K562 (cell line): ENCODE results near the gene COQ8B. TPM values are rescaled to one million over a fixed set of nuclear protein-coding genes. Genes with fewer than 3 reads are reported as not detected.

ENCODE experiments used
- ATAC-seq: fragments of 200-7000 bp; cut with Tn5 transposase; 3 replicates; pipeline ENCODE4 v1.9.1; 2020; ENCODE audit warnings: moderate library complexity
- Bru-seq: library from RNA; stranded (reverse); fragments of 400-500 nt; gene quantifications from one replicate; lab custom pipeline; 2021; lab: Mats Ljungman, UMichigan
- BruChase-seq, 2 experiments: library from RNA; stranded (reverse); fragments of 400-500 nt; gene quantifications; one replicate each; lab custom pipeline; 2021; lab: Mats Ljungman, UMichigan
- BruUV-seq: library from RNA; stranded (reverse); fragments of 400-500 nt; replicated peaks from 2 replicates; lab custom pipeline; 2021; lab: Mats Ljungman, UMichigan
- CTCF ChIA-PET: fragments of 300-600 bp; formaldehyde crosslinking; extraction: SDS; loops from one replicate; lab custom pipeline; 2021; ENCODE audit warnings: low intra/inter-chr PET ratio; lab: Yijun Ruan, JAX
- POLR2A ChIA-PET: fragments of 300-600, 350-650 bp; sonication (Branson Sonifier 250); formaldehyde crosslinking; extraction: SDS; loops from one replicate; lab custom pipeline; 2021; ENCODE audit warnings: antibody characterized with exemption, inconsistent platforms; lab: Yijun Ruan, JAX
- DNase-seq, 4 experiments: peaks; one replicate each; pipeline versions ENCODE4 v3.0.0 to v3.0.0-alpha.2; 2011 to 2018; ENCODE audit warnings: low spot score in 3 of 4, mixed read lengths in 3 of 4; ENCODE audit errors: extremely low read depth in 1 of 4
- FAIRE-seq: peaks from 2 replicates; lab custom pipeline; 2011; peaks lifted over from hg19 to GRCh38; lab: Jason Lieb, UNC
- H2AFZ ChIP-seq: 2 replicates; pipeline ENCODE4 v1.6.0; 2011; ENCODE audit warnings: low read depth, low read length, control low read depth, inconsistent platforms
- H3K27ac ChIP-seq: fragments of 200-600 bp; 3 replicates; pipeline ENCODE4 v1.8.0; 2011; ENCODE audit warnings: low read depth, mild to moderate bottlenecking, control low read depth, inconsistent platforms, low read length, moderate library complexity, mixed read lengths; ENCODE audit errors: extremely low read depth
- H3K27me3 ChIP-seq, 2 experiments: fragments of 300-600 bp in 1 of 2; 2 replicates in 1 of 2; 3 replicates in 1 of 2; pipeline versions ENCODE4 v1.6.0 to v1.8.0; 2011; ENCODE audit warnings: inconsistent platforms in 2 of 2, low read length in 2 of 2, mild to moderate bottlenecking in 1 of 2, mixed read lengths in 1 of 2, moderate library complexity in 1 of 2; ENCODE audit not compliant: control insufficient read depth in 2 of 2, insufficient read depth in 2 of 2
- H3K36me3 ChIP-seq: fragments of 300-600 bp; 3 replicates; pipeline ENCODE4 v1.8.0; 2011; ENCODE audit warnings: mild to moderate bottlenecking, low read length, inconsistent platforms; ENCODE audit not compliant: control insufficient read depth, insufficient read depth
- H3K4me1 ChIP-seq, 2 experiments: fragments of 200-600 bp in 1 of 2; replicated peaks in 1 of 2; 2 replicates in 1 of 2; 3 replicates in 1 of 2; pipeline versions ENCODE4 v1.5.1 to v1.8.0; 2011; ENCODE audit warnings: inconsistent platforms in 2 of 2, low read length in 2 of 2, mild to moderate bottlenecking in 1 of 2, mixed read lengths in 1 of 2, moderate library complexity in 1 of 2; ENCODE audit not compliant: control insufficient read depth in 2 of 2, insufficient read depth in 2 of 2
- H3K4me2 ChIP-seq: 2 replicates; pipeline ENCODE4 v1.6.1; 2011; ENCODE audit warnings: low read length, control low read depth, inconsistent platforms, mixed read lengths; ENCODE audit not compliant: insufficient read depth
- H3K4me3 ChIP-seq: fragments of 200-600 bp; sonication (generic), shearing (Covaris generic); 2 replicates; pipeline ENCODE4 v1.5.1; 2016; ENCODE audit warnings: control low read depth, inconsistent platforms
- H3K79me2 ChIP-seq: fragments of 200-600 bp; 3 replicates; pipeline ENCODE4 v1.8.0; 2011; ENCODE audit warnings: low read length, inconsistent platforms; ENCODE audit not compliant: control insufficient read depth, insufficient read depth
- H3K9ac ChIP-seq, 2 experiments: 2 replicates each; pipeline versions ENCODE4 v1.6.0 to v1.6.1; 2011; ENCODE audit warnings: low read depth in 2 of 2, low read length in 2 of 2, control low read depth in 1 of 2, inconsistent platforms in 1 of 2, mild to moderate bottlenecking in 1 of 2, mixed read lengths in 1 of 2; ENCODE audit not compliant: insufficient read depth in 1 of 2
- H3K9me1 ChIP-seq: one replicate; pipeline ENCODE4 v1.6.0; 2011; ENCODE audit warnings: inconsistent platforms, mild to moderate bottlenecking, low read length, moderate library complexity; ENCODE audit not compliant: control insufficient read depth, insufficient read depth
- H3K9me3 ChIP-seq: replicated peaks from 2 replicates; pipeline ENCODE4 v1.5.1; 2011; ENCODE audit warnings: low read depth, low read length, inconsistent platforms; ENCODE audit not compliant: control insufficient read depth, insufficient read depth
- H4K20me1 ChIP-seq: replicated peaks from 2 replicates; pipeline ENCODE4 v1.6.1; 2011; ENCODE audit warnings: low read length, inconsistent platforms, mixed read lengths; ENCODE audit not compliant: control insufficient read depth, insufficient read depth
- ATF2 ChIP-seq: sonication (generic); formaldehyde crosslinking; IDR thresholded peaks from 2 replicates; pipeline ENCODE4 v1.8.1; 2022; ENCODE audit warnings: missing genetic modification reagents
- GTF2F1 ChIP-seq: IDR thresholded peaks from 2 replicates; pipeline ENCODE4 v1.6.1; 2011; ENCODE audit warnings: low read depth, low read length, improper control_type of control experiment
- KLF6 ChIP-seq: fragments of 250-450 bp; sonication (Bioruptor Pico); IDR thresholded peaks from 2 replicates; pipeline ENCODE4 v1.4.0; 2020; ENCODE audit warnings: mild to moderate bottlenecking, moderate library complexity, borderline replicate concordance
- NKRF ChIP-seq: fragments of 450-650 bp; IDR thresholded peaks from 2 replicates; pipeline ENCODE4 v1.6.1; 2016; ENCODE audit warnings: borderline replicate concordance
- SMARCA5 ChIP-seq: fragments of 450-650 bp; IDR thresholded peaks from 2 replicates; pipeline ENCODE4 v1.6.1; 2016
- SUPT5H ChIP-seq: fragments of 450-650 bp; IDR thresholded peaks from 2 replicates; pipeline ENCODE4 v1.6.1; 2016
- TCF3 ChIP-seq: sonication (generic); formaldehyde crosslinking; IDR thresholded peaks from 2 replicates; pipeline ENCODE4 v1.4.0; 2020; ENCODE audit warnings: mild to moderate bottlenecking, missing genetic modification reagents
- ZBTB43 ChIP-seq: sonication (generic); formaldehyde crosslinking; IDR thresholded peaks from 2 replicates; pipeline ENCODE4 v1.8.0; 2023; ENCODE audit warnings: mild to moderate bottlenecking, missing genetic modification reagents
- ZNF197 ChIP-seq: fragments of 200-800 bp; sonication (Bioruptor generic); IDR thresholded peaks from 2 replicates; pipeline ENCODE4 v1.6.1; 2016; ENCODE audit warnings: low read depth, missing genetic modification characterization, missing compliant biosample characterization
- WGBS: fragments of 100-300 bp; shearing (Covaris generic); methylation state at CpG from one replicate; pipeline ENCODE4 v1.1.6; 2016; ENCODE audit warnings: low coverage, mixed read lengths; ENCODE audit not compliant: insufficient coverage; ENCODE audit errors: missing lambda C conversion rate; 5-methylcytosine and 5-hydroxymethylcytosine counted together
- in situ Hi-C: fragments of 300-500 bp; cut with MboI; formaldehyde crosslinking; loops from 4 replicates; pipeline ENCODE4 v1.15.0; 2018; ENCODE audit warnings: inconsistent platforms, mixed read lengths
- intact Hi-C: fragments of 100-400 bp; cut with micrococcal nuclease; formaldehyde crosslinking; loops from 2 replicates; pipeline ENCODE4 v1.14.2; 2022
- long read RNA-seq, 3 experiments: library from polyadenylated mRNA in 2 of 3; library from RNA in 1 of 3; unstranded in 2 of 3; stranded (forward) in 1 of 3; transcript quantifications; one replicate each; pipeline ENCODE4 v2.0.0, GENCODE V29; 2019 to 2022
- polyA minus RNA-seq, 3 experiments: library from RNA; depleted of rRNA, polyadenylated mRNA; stranded (reverse); fragments of >200 nt; gene quantifications; 2 replicates each; pipeline ENCODE4 v1.2.3, GENCODE V29; 2011
- polyA plus RNA-seq, 8 experiments: library from polyadenylated mRNA; depleted of rRNA in 4 of 8; stranded (reverse) in 5 of 8; unstranded in 3 of 8; fragments of >200 nt; fragmentation: Nextera tagmentation in 2 of 8; fragmentation: Illumina TruSeq in 1 of 8; extraction: Ambion mirVana in 2 of 8; extraction: Trizol in 1 of 8; gene quantifications; 2 replicates each; pipeline versions ENCODE4 v1.2.1 to v1.2.3, GENCODE V29; 2011 to 2014; ENCODE audit warnings: inconsistent platforms in 1 of 8, missing spikeins in 1 of 8
- total RNA-seq, 7 experiments: library from RNA; depleted of rRNA in 6 of 7; stranded (reverse); fragments of >200 nt in 6 of 7; fragmentation: Illumina TruSeq in 2 of 7; extraction: Trizol in 2 of 7; gene quantifications; 2 replicates each; pipeline versions ENCODE4 v1.2.1 to v1.2.3, GENCODE V29; 2011 to 2021; ENCODE audit warnings: low replicate concordance in 1 of 7

Gene COQ8B
- total RNA-seq (2011; cell fraction: chromatin; rRNA removed; ENCODE audit: low replicate concordance), result 33.1 and 73.6 TPM in 2 replicates
- total RNA-seq (2011; cell fraction: nucleolus; rRNA removed), result 54.3 and 55.7 TPM in 2 replicates
- 43.2 and 52.2 TPM in 2 replicates for total RNA-seq (2011; cell fraction: nucleoplasm; rRNA removed)
- total RNA-seq (2014; rRNA removed) (18.3 and 20.0 TPM in 2 replicates), total RNA-seq (2014; rRNA removed; fragmentation: Illumina TruSeq; extraction: Trizol) (5.2 and 5.5 TPM in 2 replicates), total RNA-seq (2015; rRNA removed; fragmentation: Illumina TruSeq; extraction: Trizol) (12.9 and 13.6 TPM in 2 replicates), total RNA-seq (2021) (24.0 and 27.2 TPM in 2 replicates), polyA plus RNA-seq (2011; rRNA removed) (14.4 and 17.6 TPM in 2 replicates), polyA plus RNA-seq (2014; fragmentation: Illumina TruSeq; extraction: Trizol) (7.2 and 15.7 TPM in 2 replicates), polyA plus RNA-seq (2014; fragmentation: Nextera tagmentation; extraction: Ambion mirVana) (under 1 TPM; 0.41 to 0.51 TPM), polyA plus RNA-seq (2014; rRNA removed) (26.5 and 32.3 TPM in 2 replicates), polyA minus RNA-seq (2011; rRNA and poly(A)+ RNA removed) (7.3 and 13.0 TPM in 2 replicates), Bru-seq, nascent RNA (percentile 58 among the genes with signal in this experiment), BruChase-seq, experiment 1, labeled RNA remaining after a 2-hour chase (percentile 55 among the genes with signal in this experiment), BruChase-seq, experiment 2, labeled RNA remaining after a 6-hour chase (percentile 54 among the genes with signal in this experiment)
- 19.5 and 37.8 TPM in 2 replicates for polyA plus RNA-seq (2011; cell fraction: cytosol; rRNA removed)
- polyA plus RNA-seq (2011; cell fraction: nucleus; rRNA removed), result 55.8 and 89.2 TPM in 2 replicates
- polyA plus RNA-seq (2012), result 16.4 and 27.2 TPM in 2 replicates
- polyA minus RNA-seq (2011; cell fraction: cytosol; rRNA and poly(A)+ RNA removed), result 15.0 and 15.7 TPM in 2 replicates
- 25.1 and 25.8 TPM in 2 replicates for polyA minus RNA-seq (2011; cell fraction: nucleus; rRNA and poly(A)+ RNA removed)
- long read RNA-seq, experiment 1, partial matches to known transcripts, result 12 of 34 reads
- long read RNA-seq, experiment 1, other reads (novel, unspliced or antisense), result 19 of 34 reads
- long read RNA-seq, experiment 2, partial matches to known transcripts, result 6 of 14 reads
- long read RNA-seq, experiment 2, other reads (novel, unspliced or antisense), result 5 of 14 reads
- long read RNA-seq, experiment 3, partial matches to known transcripts, result 2 of 13 reads
- long read RNA-seq, experiment 3, other reads (novel, unspliced or antisense), result 8 of 13 reads

GRCh38 chr19:40716482-40717324 lies at the start of gene COQ8B, which contains the start of gene ITPKC:
COQ8B (minus strand) TSS chr19:40716886; CDS start chr19:40714632, 2,254 bp downstream.
ITPKC (plus strand) TSS chr19:40717112; CDS start chr19:40717136, 24 bp downstream.
- BruUV-seq, result TSS peak; percentile 81
- POLR2A ChIA-PET, result interaction anchor here (0.5 to 1.5 kb wide), 8 partner anchors 11 to 301 kb away, joined by 3 to 8 read pairs (median 3); partner anchors contain the start of genes ACTMAP and SNRPA
- TF ChIP-seq TCF3 (CRISPR knock-in tag) (no peak), GTF2F1 (no peak), KLF6 (CRISPR knock-in tag) (no peak), NKRF (peak; percentile 81; the same call in 1 of the 2 replicates), ZNF197 (CRISPR knock-in tag) (no peak), ZBTB43 (no peak), SUPT5H (peak; percentile 64; the same call in 1 of the 2 replicates), ATF2 (CRISPR knock-in tag) (no peak), SMARCA5 (no peak)

More at GRCh38 chr19:40716482-40717324, at the start of gene COQ8B, which contains the start of gene ITPKC:
- H3K36me3 ChIP-seq, result peaks cover 9% of the 10 kb centered on the region; the same call in 2 of the 3 replicates
- FAIRE-seq (peak; percentile 87), DNase-seq (peak; percentile 93 to 99 (median 94)), ATAC-seq (peak; percentile 78)
- H3K9me1 ChIP-seq, result no peaks in the 10 kb centered on the region
- peak within 1 kb of the TSS; percentile 78 for H2AFZ ChIP-seq
- peaks cover 21 to 55% of the 10 kb centered on the region in 2 experiments for H3K4me1 ChIP-seq
- peaks cover 58% of the 10 kb centered on the region for H3K79me2 ChIP-seq
- peak within 1 kb of the TSS; percentile 93 for H3K4me2 ChIP-seq
- peak within 1 kb of the TSS; percentile 80 for H3K27ac ChIP-seq
- WGBS, result under 1% methylated on average over 41 of the region's 76 CpGs
- in situ Hi-C loops (no loop called here), intact Hi-C loops (loop anchor here (2.0 kb wide), 1 partner anchor 34 kb away; the partner anchor contains the start of genes ACTMAP and SNRPA)
- peak within 1 kb of the TSS; percentile 79 to 90 for H3K9ac ChIP-seq
- H3K27me3 ChIP-seq, result no peaks in the 10 kb centered on the region
- no peaks in the 10 kb centered on the region for H4K20me1 ChIP-seq
- H3K4me3 ChIP-seq, result peak within 1 kb of the TSS; percentile 62
- CTCF ChIA-PET, result interaction anchor here (0.7 kb wide), 1 partner anchor 21 kb away, joined by 3 read pairs; no protein-coding TSS in a partner anchor
- no peaks in the 10 kb centered on the region for H3K9me3 ChIP-seq
